Measurements from ENCODE around the gene CSRP2. TPM values are rescaled to one million over a fixed set of nuclear protein-coding genes. Genes with fewer than 3 reads are reported as not detected.
A peak's percentile ranks its signal among the peaks of the same experiment; 100 is the strongest.

Gene CSRP2
- total RNA-seq, 2 donors from 2014 or later, result 0.33 TPM; not detected in 1

- H3K27ac Mint-ChIP-seq, result no peak overlapping the region
- no peak overlapping the region for H3K4me3 Mint-ChIP-seq
- DNase-seq (ENCODE audit: low spot score) (no peak), ATAC-seq (no peak)
- no peaks in the 10 kb centered on the region for H3K4me1 Mint-ChIP-seq (ENCODE audit: low read depth in 2 of 2)
- H3K9me3 Mint-ChIP-seq, result no peaks in the 10 kb centered on the region
- peaks cover 9 to 17% of the 10 kb centered on the region in 2 donors for H3K27me3 Mint-ChIP-seq
- no peaks in the 10 kb centered on the region for H3K36me3 Mint-ChIP-seq
Measured at GRCh38 chr12:76909290-76909689, 30.5 kb upstream of the CSRP2 start.

DNA sequence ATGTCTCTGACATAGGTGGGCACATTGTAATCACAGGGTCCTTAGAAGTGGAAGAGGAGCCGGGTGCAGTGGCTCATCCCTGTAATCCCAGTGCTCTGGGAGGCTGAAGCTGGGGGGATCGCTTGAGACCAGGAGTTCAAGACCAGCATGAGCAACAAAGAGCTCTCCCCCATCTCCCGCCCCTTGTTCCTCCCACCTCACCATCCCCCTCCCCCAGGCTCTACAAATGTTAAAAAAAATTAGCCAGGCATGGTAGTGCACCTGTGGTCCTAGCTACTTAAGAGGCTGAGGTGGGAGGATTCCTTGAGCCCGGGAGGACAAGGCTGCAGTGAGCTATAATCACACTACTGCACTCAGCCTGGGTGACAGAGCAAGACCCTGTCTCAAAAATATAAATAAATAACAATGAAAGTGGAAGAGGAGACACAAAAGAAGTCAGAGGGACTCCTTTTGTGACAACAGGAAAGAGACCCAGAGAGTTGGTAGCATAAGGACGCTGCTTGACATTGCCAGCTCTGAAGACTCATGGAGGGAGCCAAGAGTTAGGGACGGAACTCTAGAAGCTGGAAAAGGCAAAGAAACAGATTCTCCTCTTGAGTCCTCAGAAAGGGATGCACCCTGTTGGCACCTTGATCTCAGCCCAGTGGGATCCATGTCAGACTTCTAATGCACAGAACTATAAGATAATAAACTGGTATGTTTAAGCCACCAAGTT is 29.6 kb upstream of the CSRP2 start:
- Mint-ChIP-seq H3K4me1 (ENCODE audit: low read depth in 2 of 2) (no peaks in the 10 kb centered on the region), H3K27ac (no peak overlapping the region), H3K9me3 (no peaks in the 10 kb centered on the region), H3K36me3 (no peaks in the 10 kb centered on the region), H3K4me3 (no peak overlapping the region), H3K27me3 (peaks cover 9 to 17% of the 10 kb centered on the region in 2 donors)
- no peak for DNase-seq (ENCODE audit: low spot score)
- ATAC-seq, result no peak

GRCh38 chr12:76901628-76902380 is 23.0 kb upstream of the CSRP2 start:
- Mint-ChIP-seq H3K36me3 (no peaks in the 10 kb centered on the region), H3K27ac (no peak overlapping the region), H3K4me1 (ENCODE audit: low read depth in 2 of 2) (peaks cover 0 to 4% of the 10 kb centered on the region in 2 donors), H3K27me3 (peaks cover 0 to 2% of the 10 kb centered on the region in 2 donors), H3K4me3 (no peak overlapping the region), H3K9me3 (no peaks in the 10 kb centered on the region)
- no peak for ATAC-seq
- DNase-seq (ENCODE audit: low spot score), result no peak

GRCh38 chr12:76899522-76899921 is 20.7 kb upstream of the CSRP2 start:
- no peaks in the 10 kb centered on the region for H3K36me3 Mint-ChIP-seq
- no peak overlapping the region for H3K27ac Mint-ChIP-seq
- H3K9me3 Mint-ChIP-seq, result no peaks in the 10 kb centered on the region
- no peak overlapping the region for H3K4me3 Mint-ChIP-seq
- peaks cover 0 to 4% of the 10 kb centered on the region in 2 donors for H3K4me1 Mint-ChIP-seq (ENCODE audit: low read depth in 2 of 2)
- no peak for DNase-seq (ENCODE audit: low spot score)
- H3K27me3 Mint-ChIP-seq, result peaks cover 0 to 8% of the 10 kb centered on the region in 2 donors
- no peak for ATAC-seq

DNA sequence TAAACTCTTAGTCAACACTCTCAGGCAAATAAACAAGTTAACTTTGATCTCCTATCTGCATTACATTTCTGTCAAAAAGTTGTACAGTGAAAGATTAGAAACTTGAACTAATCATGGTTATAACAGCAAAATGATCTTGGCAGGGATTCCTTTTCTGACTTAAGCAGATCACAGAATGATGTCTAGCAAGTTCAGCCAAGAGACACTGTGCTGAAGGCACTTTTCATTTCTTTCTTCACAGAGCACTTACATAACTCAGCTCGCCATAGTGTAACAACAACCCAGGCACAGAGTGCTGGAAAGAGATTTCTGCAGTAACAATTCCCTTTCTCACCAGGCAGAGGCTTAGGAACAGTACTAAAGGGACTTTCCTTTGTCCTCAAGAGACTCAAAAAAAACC is 19.6 kb upstream of the CSRP2 start:
- Mint-ChIP-seq H3K27ac (no peak overlapping the region), H3K4me1 (ENCODE audit: low read depth in 2 of 2) (peaks cover 0 to 4% of the 10 kb centered on the region in 2 donors), H3K36me3 (no peaks in the 10 kb centered on the region), H3K27me3 (peaks cover 0 to 8% of the 10 kb centered on the region in 2 donors), H3K9me3 (no peaks in the 10 kb centered on the region), H3K4me3 (no peak overlapping the region)
- DNase-seq (ENCODE audit: low spot score) (no peak), ATAC-seq (no peak)

DNA sequence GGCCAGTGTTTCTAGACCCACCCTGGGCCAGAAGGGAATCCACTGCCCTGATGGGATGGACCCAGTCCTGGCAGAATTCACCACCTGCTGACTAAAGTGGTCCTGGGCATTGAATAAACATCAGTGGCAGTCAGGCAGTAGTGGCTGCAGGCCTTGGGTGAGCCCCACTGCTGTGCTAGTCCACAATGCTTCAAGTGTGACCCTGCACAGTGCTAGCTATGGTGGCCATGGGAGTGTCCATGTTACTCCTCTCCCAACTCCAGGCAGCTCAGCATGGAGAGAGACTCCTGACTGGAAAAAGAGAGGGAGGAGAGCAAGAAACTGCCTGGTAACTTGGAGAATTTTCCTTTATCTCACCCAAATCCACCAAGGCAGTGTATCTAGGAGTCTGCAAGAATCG is 17.5 kb upstream of the CSRP2 start:
- Mint-ChIP-seq H3K27me3 (peaks cover 8 to 9% of the 10 kb centered on the region in 2 donors), H3K4me1 (ENCODE audit: low read depth in 2 of 2) (no peaks in the 10 kb centered on the region), H3K9me3 (no peaks in the 10 kb centered on the region), H3K4me3 (no peak overlapping the region), H3K36me3 (no peaks in the 10 kb centered on the region), H3K27ac (no peak overlapping the region)
- DNase-seq (ENCODE audit: low spot score) (no peak), ATAC-seq (peak in 1 of 2 donors; percentile 61)

DNA sequence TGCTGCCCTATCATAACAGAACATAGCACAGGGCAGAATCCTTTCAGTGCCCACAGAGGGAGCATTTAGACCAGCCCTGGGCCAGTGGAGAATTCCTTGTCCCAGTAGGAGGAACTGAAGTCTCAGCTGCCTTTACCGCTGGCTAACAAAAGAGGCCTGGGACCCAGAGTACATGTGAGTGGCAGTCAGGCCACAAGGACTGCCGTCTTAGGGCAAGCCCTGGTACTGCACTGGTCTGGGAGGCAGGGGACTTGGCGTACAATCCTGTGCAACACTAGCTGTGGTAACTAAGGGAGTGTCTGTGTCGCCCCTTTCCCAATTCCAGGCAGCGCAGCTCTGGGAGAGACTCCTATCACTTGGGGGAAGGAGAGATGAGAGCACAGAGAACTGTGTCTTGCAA is 17.0 kb upstream of the CSRP2 start:
- Mint-ChIP-seq H3K27ac (no peak overlapping the region), H3K4me1 (ENCODE audit: low read depth in 2 of 2) (no peaks in the 10 kb centered on the region)
- ATAC-seq, result peak in 1 of 2 donors; percentile 59

GRCh38 chr12:76891609-76892008 is 12.8 kb upstream of the CSRP2 start:
- H3K27me3 Mint-ChIP-seq, result peaks cover 17 to 18% of the 10 kb centered on the region in 2 donors
- ATAC-seq, result no peak

More for the DNA sequence above, 17.0 kb upstream of the CSRP2 start:
- Mint-ChIP-seq H3K36me3 (no peaks in the 10 kb centered on the region), H3K4me3 (no peak overlapping the region), H3K27me3 (peaks cover 8 to 9% of the 10 kb centered on the region in 2 donors), H3K9me3 (no peaks in the 10 kb centered on the region)
- no peak for DNase-seq (ENCODE audit: low spot score)

DNA sequence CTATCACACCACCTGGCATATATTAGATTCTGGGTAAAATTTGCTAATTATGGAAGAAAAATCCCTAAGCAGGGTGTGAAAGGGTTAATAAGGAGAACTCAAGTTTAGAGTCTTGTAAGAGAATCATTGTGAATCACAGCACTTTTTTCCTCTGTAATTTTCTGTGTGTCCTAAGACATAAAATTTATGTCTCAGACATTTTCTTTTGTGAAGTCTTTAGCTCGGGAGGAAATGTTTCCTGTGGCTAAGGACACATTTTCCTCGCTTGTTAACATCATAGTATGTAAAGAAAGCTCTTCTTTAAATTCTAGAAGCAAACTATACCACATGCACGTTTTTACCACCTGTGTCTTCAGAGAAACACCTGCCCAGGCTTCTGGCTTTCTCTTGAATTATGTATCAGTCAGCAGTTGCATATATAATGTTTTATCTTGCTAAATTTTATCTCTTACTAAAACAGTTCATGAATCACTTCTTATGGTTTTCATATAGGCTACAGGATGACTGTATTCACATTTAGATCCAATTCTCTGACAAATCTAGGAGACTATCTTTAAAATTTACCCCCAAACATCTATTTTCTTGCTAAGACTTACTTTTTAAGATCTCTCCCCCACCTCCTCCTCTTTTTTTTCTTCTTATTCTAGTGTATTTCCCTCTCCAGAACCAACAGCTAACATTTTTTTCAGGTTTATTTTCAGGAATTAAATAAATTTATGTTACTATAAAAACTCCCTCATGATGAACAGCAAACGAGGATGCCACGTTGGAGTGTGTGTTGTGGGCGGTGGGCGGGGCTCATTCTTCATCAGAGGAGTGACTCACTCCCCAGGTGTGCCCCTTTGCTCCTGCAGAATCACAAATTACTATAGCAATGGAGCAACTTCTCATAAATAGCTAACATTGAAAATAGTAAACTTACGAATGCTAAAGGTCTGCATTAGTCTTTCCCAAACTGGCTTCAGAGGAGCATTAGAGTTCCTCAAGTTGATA is 11.6 kb upstream of the CSRP2 start:
- Mint-ChIP-seq H3K4me3 (no peak overlapping the region), H3K4me1 (ENCODE audit: low read depth in 2 of 2) (no peaks in the 10 kb centered on the region), H3K9me3 (no peaks in the 10 kb centered on the region), H3K27ac (no peak overlapping the region), H3K36me3 (no peaks in the 10 kb centered on the region), H3K27me3 (peaks cover 17 to 21% of the 10 kb centered on the region in 2 donors)
- DNase-seq (ENCODE audit: low spot score) (no peak), ATAC-seq (no peak)

More at GRCh38 chr12:76891609-76892008, 12.8 kb upstream of the CSRP2 start:
- no peak overlapping the region for H3K4me3 Mint-ChIP-seq
- H3K4me1 Mint-ChIP-seq (ENCODE audit: low read depth in 2 of 2), result no peaks in the 10 kb centered on the region
- H3K9me3 Mint-ChIP-seq, result no peaks in the 10 kb centered on the region
- H3K36me3 Mint-ChIP-seq, result no peaks in the 10 kb centered on the region
- no peak for DNase-seq (ENCODE audit: low spot score)
- no peak overlapping the region for H3K27ac Mint-ChIP-seq

DNA sequence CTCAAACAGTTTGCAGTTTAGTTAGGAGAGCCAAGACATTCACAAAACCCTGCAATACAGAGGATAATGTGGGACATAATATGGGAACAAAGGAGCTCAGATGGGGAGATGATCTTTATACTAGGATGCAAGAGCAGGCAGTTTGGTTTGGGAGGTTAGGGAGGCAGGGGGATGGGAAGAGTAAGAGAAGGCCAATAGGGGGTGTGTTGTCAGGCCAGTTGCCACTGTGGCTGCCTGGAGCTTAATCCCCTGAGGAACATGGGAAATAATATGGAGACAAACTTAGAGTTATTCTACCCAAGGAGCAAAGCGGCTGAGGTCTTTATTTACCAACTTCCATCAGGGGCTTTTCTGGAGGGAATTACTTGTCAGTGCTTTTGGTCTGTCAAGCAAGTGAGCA is 10.0 kb upstream of the CSRP2 start:
- no peak overlapping the region for H3K27ac Mint-ChIP-seq
- H3K36me3 Mint-ChIP-seq, result no peaks in the 10 kb centered on the region
- H3K4me1 Mint-ChIP-seq (ENCODE audit: low read depth in 2 of 2), result no peaks in the 10 kb centered on the region
- no peaks in the 10 kb centered on the region for H3K9me3 Mint-ChIP-seq
- no peak overlapping the region for H3K4me3 Mint-ChIP-seq
- DNase-seq (ENCODE audit: low spot score), result no peak
- ATAC-seq, result no peak
- H3K27me3 Mint-ChIP-seq, result peaks cover 20 to 21% of the 10 kb centered on the region in 2 donors

DNA sequence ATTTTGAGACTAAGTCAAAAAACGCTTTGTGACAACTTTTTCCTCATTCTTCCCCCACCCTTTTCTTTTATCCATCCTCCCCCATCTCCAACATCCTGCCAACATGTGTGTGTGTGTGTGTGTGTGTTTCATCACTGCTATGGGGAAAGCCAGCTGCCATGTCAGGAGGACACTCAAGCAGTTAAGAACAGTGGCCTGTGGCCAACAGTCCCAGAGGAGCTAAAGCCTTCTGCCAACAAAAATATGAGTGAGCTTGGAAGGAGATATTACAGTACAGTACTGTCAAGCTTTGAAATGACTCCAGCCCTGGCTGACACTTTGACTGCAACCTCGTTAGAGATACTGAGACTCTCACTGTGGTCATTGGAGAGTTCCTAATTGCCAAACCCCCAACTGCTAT is 5.0 kb upstream of the CSRP2 start:
- H3K4me3 Mint-ChIP-seq, result no peak overlapping the region
- H3K36me3 Mint-ChIP-seq, result no peaks in the 10 kb centered on the region
- DNase-seq (ENCODE audit: low spot score) (no peak), ATAC-seq (no peak)
- H3K27me3 Mint-ChIP-seq, result peaks cover 25 to 48% of the 10 kb centered on the region in 2 donors
- peaks cover 3 to 4% of the 10 kb centered on the region in 2 donors for H3K4me1 Mint-ChIP-seq (ENCODE audit: low read depth in 2 of 2)
- H3K9me3 Mint-ChIP-seq, result no peaks in the 10 kb centered on the region
- no peak overlapping the region for H3K27ac Mint-ChIP-seq

DNA sequence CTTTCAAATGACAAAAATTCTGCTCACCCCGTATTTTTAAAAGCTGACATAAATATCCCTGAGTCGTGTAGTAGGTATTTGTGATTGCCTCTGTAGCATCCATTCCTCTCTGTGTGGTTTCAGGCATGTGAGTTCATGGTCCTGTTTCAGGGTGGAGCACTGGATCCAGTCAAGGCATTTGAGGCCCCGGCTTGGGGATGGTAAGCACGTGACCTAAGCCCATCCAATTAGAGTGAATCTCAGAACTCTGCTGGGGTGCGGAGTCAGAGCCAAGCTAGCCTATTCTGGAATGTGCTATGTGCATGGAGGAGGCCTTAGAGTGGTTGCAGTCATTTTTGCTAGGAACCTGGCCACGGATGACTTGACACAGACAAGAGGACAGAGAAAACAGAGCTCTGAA is 4.3 kb upstream of the CSRP2 start:
- ATAC-seq (no peak), DNase-seq (ENCODE audit: low spot score) (no peak)
- H3K27ac Mint-ChIP-seq, result no peak overlapping the region
- peaks cover 4 to 7% of the 10 kb centered on the region in 2 donors for H3K4me1 Mint-ChIP-seq (ENCODE audit: low read depth in 2 of 2)
- H3K9me3 Mint-ChIP-seq, result no peaks in the 10 kb centered on the region
- H3K4me3 Mint-ChIP-seq, result no peak overlapping the region
- H3K36me3 Mint-ChIP-seq, result no peaks in the 10 kb centered on the region
- H3K27me3 Mint-ChIP-seq, result peaks cover 26 to 42% of the 10 kb centered on the region in 2 donors

DNA sequence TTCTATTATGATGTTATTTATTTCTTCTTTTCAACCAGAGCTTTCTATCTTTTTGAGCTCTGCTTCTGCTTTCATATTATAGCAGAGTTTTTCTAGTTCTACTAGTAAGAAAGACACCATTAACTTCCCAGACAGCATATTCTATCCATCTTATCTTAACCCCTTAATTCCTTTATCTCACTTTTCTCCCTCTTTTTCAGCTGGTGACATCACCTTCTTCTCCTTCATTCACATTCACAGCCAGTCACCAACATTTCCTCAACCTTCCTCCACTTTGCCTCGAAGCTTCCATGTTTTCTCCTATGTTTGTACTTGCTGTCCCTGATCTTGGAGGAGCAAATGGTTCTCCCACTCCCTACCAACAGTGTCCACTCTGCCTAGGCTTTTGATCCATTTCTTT is 3.5 kb upstream of the CSRP2 start:
- ATAC-seq (no peak), DNase-seq (ENCODE audit: low spot score) (no peak)
- peaks cover 29 to 46% of the 10 kb centered on the region in 2 donors for H3K27me3 Mint-ChIP-seq
- peaks cover 7 to 8% of the 10 kb centered on the region in 2 donors for H3K4me1 Mint-ChIP-seq (ENCODE audit: low read depth in 2 of 2)
- no peaks in the 10 kb centered on the region for H3K9me3 Mint-ChIP-seq
- H3K36me3 Mint-ChIP-seq, result no peaks in the 10 kb centered on the region
- H3K27ac Mint-ChIP-seq, result no peak overlapping the region
- H3K4me3 Mint-ChIP-seq, result no peak overlapping the region
